Mammary epithelial cell (primary cell): ENCODE measurements around the gene ODR4.

ENCODE experiments used
- EZH2 ChIP-seq: IDR thresholded peaks from 2 replicates; pipeline ENCODE4 v1.6.1; 2012; ENCODE audit warnings: low read length, inconsistent platforms, borderline replicate concordance
- TF ChIP-seq, protein P1 (sequence below), 2 donors: IDR thresholded peaks in 1 of 2; conservative IDR thresholded peaks in 1 of 2; 2 replicates each; pipeline ENCODE4 v1.5.1; 2011 to 2012; ENCODE audit warnings: inconsistent platforms in 2 of 2, low read length in 2 of 2, mild to moderate bottlenecking in 2 of 2, control low read depth in 1 of 2, low read depth in 1 of 2; ENCODE audit not compliant: insufficient read depth in 1 of 2; ENCODE audit errors: extremely low read depth in 1 of 2

DNA sequence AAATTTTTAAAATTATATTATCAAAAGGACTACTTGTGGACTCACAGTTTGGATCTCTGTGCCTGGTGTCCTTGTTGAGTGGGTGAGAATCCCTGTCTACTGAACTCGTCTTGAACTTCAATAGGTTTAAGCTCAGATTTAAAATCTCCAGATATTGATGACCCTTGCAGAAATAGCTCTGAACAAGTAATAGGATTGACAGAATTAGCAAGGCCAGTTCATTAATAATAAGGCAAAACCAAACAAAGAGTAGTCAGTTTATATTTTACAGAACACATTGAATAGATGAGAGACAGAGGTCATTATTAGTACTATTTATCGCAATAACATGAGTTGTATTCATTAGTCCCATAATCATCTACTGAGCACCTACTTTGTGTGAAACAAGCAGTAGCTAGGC, 85.4 kb downstream of the ODR4 start, which contains the start of gene PDC:
- TF ChIP-seq, protein P1, sequence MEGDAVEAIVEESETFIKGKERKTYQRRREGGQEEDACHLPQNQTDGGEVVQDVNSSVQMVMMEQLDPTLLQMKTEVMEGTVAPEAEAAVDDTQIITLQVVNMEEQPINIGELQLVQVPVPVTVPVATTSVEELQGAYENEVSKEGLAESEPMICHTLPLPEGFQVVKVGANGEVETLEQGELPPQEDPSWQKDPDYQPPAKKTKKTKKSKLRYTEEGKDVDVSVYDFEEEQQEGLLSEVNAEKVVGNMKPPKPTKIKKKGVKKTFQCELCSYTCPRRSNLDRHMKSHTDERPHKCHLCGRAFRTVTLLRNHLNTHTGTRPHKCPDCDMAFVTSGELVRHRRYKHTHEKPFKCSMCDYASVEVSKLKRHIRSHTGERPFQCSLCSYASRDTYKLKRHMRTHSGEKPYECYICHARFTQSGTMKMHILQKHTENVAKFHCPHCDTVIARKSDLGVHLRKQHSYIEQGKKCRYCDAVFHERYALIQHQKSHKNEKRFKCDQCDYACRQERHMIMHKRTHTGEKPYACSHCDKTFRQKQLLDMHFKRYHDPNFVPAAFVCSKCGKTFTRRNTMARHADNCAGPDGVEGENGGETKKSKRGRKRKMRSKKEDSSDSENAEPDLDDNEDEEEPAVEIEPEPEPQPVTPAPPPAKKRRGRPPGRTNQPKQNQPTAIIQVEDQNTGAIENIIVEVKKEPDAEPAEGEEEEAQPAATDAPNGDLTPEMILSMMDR (conservative IDR thresholded peaks at IDR 0.05 in 1 of 2, IDR thresholded peaks at IDR 0.05 in 1 of 2; ENCODE audit: extremely low read depth in 1 of 2, insufficient read depth in 1 of 2, low read depth in 1 of 2, low read length in 2 of 2): no peak
- TF ChIP-seq EZH2: no peak
